Hepatocyte (in vitro differentiated cells): ENCODE measurements around the gene NOS1AP. TPM values are rescaled to one million over a fixed set of nuclear protein-coding genes. Genes with fewer than 3 reads are reported as not detected.

Source experiments
- DNase-seq: peaks from one replicate; pipeline ENCODE4 v3.0.0-alpha.2; 2016; ENCODE audit warnings: low spot score
- H2AFZ ChIP-seq: fragments of 200-600 bp; sonication (generic); 2 replicates; pipeline ENCODE4 v1.6.0; 2016; ENCODE audit warnings: antibody characterized with exemption, mild to moderate bottlenecking
- H3K27ac ChIP-seq: fragments of 200-600 bp; sonication (generic); 2 replicates; pipeline ENCODE4 v1.5.1; 2016; ENCODE audit warnings: mild to moderate bottlenecking
- H3K27me3 ChIP-seq: fragments of 200-600 bp; sonication (generic); 2 replicates; pipeline ENCODE4 v1.6.1; 2016
- H3K36me3 ChIP-seq: fragments of 200-600 bp; sonication (generic); replicated peaks from 2 replicates; pipeline ENCODE4 v1.5.1; 2016; ENCODE audit warnings: low read depth; ENCODE audit not compliant: insufficient read depth
- H3K4me1 ChIP-seq: fragments of 200-600 bp; sonication (generic); 2 replicates; pipeline ENCODE4 v1.5.1; 2016; ENCODE audit warnings: mild to moderate bottlenecking, moderate library complexity; ENCODE audit not compliant: insufficient read depth
- H3K4me2 ChIP-seq: fragments of 200-600 bp; sonication (generic); 2 replicates; pipeline ENCODE4 v1.6.0; 2016
- H3K4me3 ChIP-seq: fragments of 200-600 bp; sonication (generic); 2 replicates; pipeline ENCODE4 v1.5.1; 2016; ENCODE audit warnings: mild to moderate bottlenecking
- H3K79me2 ChIP-seq: fragments of 200-600 bp; sonication (generic); 2 replicates; pipeline ENCODE4 v1.6.0; 2017; ENCODE audit warnings: mild to moderate bottlenecking
- H3K9me2 ChIP-seq: fragments of 200-600 bp; sonication (generic); replicated peaks from 2 replicates; pipeline ENCODE4 v1.6.0; 2017; ENCODE audit warnings: mild to moderate bottlenecking; ENCODE audit not compliant: insufficient read depth
- H3K9me3 ChIP-seq: fragments of 200-600 bp; sonication (generic); 2 replicates; pipeline ENCODE4 v1.5.1; 2016; ENCODE audit warnings: low read depth, mild to moderate bottlenecking
- H4K20me1 ChIP-seq: fragments of 200-600 bp; sonication (generic); 2 replicates; pipeline ENCODE4 v1.6.0; 2016; ENCODE audit warnings: mild to moderate bottlenecking; ENCODE audit not compliant: insufficient read depth, poor library complexity, severe bottlenecking
- EZH2 ChIP-seq: fragments of 200-600 bp; sonication (generic); IDR thresholded peaks from 2 replicates; pipeline ENCODE4 v1.6.1; 2016; ENCODE audit warnings: antibody characterized with exemption, mild to moderate bottlenecking, borderline replicate concordance
- EZH2phosphoT487 ChIP-seq: fragments of 200-600 bp; sonication (generic); IDR thresholded peaks from one replicate; pipeline ENCODE4 v1.6.1; 2018; ENCODE audit warnings: antibody characterized with exemption, mild to moderate bottlenecking, low read depth, moderate library complexity; ENCODE audit not compliant: unreplicated experiment, severe bottlenecking
- WGBS: methylation state at CpG from one replicate; pipeline ENCODE4 v1.1.6; 2016; ENCODE audit warnings: low lambda C conversion rate; ENCODE audit errors: missing lambda C conversion rate; 5-methylcytosine and 5-hydroxymethylcytosine counted together
- polyA plus RNA-seq: library from polyadenylated mRNA; unstranded; fragments of >200 nt; fragmentation: Nextera tagmentation; extraction: Ambion mirVana; gene quantifications from 2 replicates; pipeline ENCODE4 v1.2.1, GENCODE V29; 2016
- total RNA-seq: library from RNA; depleted of rRNA; stranded (reverse); fragments of >200 nt; gene quantifications from 2 replicates; pipeline ENCODE4 v1.2.3, GENCODE V29; 2014
- TF ChIP-seq, protein P1 (sequence below): fragments of 200-600 bp; sonication (generic); IDR thresholded peaks from 2 replicates; pipeline ENCODE4 v1.5.1; 2016; ENCODE audit warnings: antibody characterized with exemption, mild to moderate bottlenecking; ENCODE audit not compliant: poor library complexity

NOS1AP gene
- total and polyA plus RNA-seq, 2 experiments from 2014 or later: 0.97 to 4.4 TPM

DNA sequence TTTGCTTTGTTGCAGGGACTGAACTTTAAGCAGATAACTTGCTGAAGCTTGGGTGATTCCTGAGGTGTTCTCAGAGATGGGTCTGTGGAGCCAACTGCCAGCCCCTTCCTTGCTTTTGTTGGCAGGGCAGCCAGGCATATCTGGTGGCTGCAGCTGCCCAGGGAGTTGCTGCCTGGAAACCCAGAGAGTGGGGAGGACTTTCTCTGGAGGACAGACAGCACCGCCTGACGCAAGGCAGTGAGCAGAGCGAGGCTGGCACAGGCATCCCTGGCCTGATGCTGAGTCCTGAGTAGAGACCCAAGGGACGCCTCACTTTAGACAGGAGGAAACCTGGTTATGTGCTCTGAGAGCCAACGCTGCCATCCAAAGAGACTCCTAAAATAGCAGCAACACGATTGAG, 36.1 kb upstream of the NOS1AP start:
- H3K27ac ChIP-seq: no peak overlapping the region
- H3K79me2 ChIP-seq: no peaks in the 10 kb centered on the region
- H3K27me3 ChIP-seq: peaks cover 18% of the 10 kb centered on the region
- no peaks in the 10 kb centered on the region for H3K9me2 ChIP-seq
- no peak overlapping the region for H2AFZ ChIP-seq
- H3K4me1 ChIP-seq: no peaks in the 10 kb centered on the region
- H3K4me3 ChIP-seq: no peak overlapping the region
- DNase-seq: no peak
- WGBS: 88% methylated on average over 5 of the region's 6 CpGs
- no peaks in the 10 kb centered on the region for H4K20me1 ChIP-seq
- no peaks in the 10 kb centered on the region for H3K36me3 ChIP-seq
- H3K4me2 ChIP-seq: no peak overlapping the region
- TF ChIP-seq EZH2phosphoT487: no peak
- TF ChIP-seq EZH2: no peak
- TF ChIP-seq, protein P1, sequence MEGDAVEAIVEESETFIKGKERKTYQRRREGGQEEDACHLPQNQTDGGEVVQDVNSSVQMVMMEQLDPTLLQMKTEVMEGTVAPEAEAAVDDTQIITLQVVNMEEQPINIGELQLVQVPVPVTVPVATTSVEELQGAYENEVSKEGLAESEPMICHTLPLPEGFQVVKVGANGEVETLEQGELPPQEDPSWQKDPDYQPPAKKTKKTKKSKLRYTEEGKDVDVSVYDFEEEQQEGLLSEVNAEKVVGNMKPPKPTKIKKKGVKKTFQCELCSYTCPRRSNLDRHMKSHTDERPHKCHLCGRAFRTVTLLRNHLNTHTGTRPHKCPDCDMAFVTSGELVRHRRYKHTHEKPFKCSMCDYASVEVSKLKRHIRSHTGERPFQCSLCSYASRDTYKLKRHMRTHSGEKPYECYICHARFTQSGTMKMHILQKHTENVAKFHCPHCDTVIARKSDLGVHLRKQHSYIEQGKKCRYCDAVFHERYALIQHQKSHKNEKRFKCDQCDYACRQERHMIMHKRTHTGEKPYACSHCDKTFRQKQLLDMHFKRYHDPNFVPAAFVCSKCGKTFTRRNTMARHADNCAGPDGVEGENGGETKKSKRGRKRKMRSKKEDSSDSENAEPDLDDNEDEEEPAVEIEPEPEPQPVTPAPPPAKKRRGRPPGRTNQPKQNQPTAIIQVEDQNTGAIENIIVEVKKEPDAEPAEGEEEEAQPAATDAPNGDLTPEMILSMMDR: no peak
- H3K9me3 ChIP-seq: no peaks in the 10 kb centered on the region

DNA sequence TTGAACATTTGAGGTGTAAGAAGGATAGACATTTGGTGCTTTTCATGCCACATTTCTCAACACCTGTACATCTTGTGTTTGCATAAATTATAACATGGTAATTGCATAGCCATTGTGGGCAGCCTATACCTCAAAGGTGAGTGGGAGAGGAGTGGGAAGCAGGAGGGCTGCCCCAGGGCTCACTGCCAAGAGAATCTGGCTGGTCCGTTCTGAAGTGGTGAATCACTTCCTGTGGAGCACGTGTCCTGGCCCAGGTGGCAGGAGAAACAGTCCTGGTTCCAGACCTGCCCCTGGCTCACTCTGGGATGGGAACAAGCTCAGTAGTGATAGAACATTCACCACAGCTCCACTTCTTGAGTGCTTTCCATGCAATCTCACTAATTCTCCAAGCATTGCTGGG, 34.2 kb upstream of the NOS1AP start:
- Histone ChIP-seq H3K9me2 (no peaks in the 10 kb centered on the region), H3K4me3 (no peak overlapping the region), H3K27me3 (peaks cover 18% of the 10 kb centered on the region), H3K36me3 (no peaks in the 10 kb centered on the region), H3K4me2 (no peak overlapping the region), H3K4me1 (no peaks in the 10 kb centered on the region), H3K79me2 (no peaks in the 10 kb centered on the region), H3K27ac (no peak overlapping the region), H2AFZ (no peak overlapping the region), H3K9me3 (no peaks in the 10 kb centered on the region), H4K20me1 (no peaks in the 10 kb centered on the region)
- DNase-seq: no peak
- 40% methylated on average over 2 of the region's 2 CpGs for WGBS
- no peak for TF ChIP-seq EZH2
- no peak for TF ChIP-seq EZH2phosphoT487
- TF ChIP-seq, protein P1: no peak

DNA sequence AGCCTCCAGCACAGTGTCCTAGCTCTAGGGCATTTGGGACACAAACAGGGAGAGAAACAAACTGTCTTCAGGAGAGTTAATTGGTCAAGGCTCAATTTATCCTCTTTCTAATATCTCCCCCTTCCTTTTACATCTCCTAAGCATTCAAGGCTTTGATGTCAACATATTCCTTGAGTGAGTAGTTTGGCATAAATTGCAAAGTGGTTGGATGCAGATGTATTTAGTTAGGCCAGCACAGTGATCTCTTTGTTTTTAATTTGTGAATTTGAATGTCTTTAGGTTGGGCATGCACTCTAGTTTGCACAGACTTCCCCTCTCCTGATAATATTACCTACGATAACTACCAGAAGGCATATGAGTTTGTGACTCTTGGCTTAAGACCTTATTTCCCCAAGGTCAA, 33.3 kb upstream of the NOS1AP start:
- no peaks in the 10 kb centered on the region for H3K9me3 ChIP-seq
- no peaks in the 10 kb centered on the region for H3K9me2 ChIP-seq
- H4K20me1 ChIP-seq: no peaks in the 10 kb centered on the region
- H2AFZ ChIP-seq: no peak overlapping the region
- no peaks in the 10 kb centered on the region for H3K36me3 ChIP-seq
- TF ChIP-seq EZH2 (no peak), EZH2phosphoT487 (no peak)
- TF ChIP-seq, protein P1: no peak
- no peaks in the 10 kb centered on the region for H3K4me1 ChIP-seq
- peaks cover 18% of the 10 kb centered on the region for H3K27me3 ChIP-seq
- no peak overlapping the region for H3K27ac ChIP-seq
- H3K4me3 ChIP-seq: no peak overlapping the region
- no peak overlapping the region for H3K4me2 ChIP-seq
- no peaks in the 10 kb centered on the region for H3K79me2 ChIP-seq
- WGBS: 92% methylated on average over 1 of the region's 1 CpG
- no peak for DNase-seq

DNA sequence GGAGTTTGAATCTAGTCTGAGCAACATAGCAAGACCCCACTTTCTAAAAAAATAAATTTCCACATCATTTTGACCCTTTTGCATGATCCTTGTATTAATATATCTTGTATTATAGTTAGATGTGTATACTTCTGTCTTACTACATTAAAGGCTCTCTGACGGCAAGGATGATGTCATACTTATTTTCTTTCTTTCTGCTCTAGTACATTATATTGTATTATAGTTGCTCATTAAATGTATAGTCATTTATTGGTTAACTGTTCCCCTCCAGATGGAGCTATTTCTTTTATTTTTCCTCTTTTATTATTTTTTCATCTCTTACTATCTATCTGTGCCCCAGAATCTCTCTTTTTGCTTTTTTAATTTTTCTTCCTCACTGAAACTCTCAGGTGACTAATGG, 30.9 kb upstream of the NOS1AP start:
- Histone ChIP-seq H3K9me3 (no peaks in the 10 kb centered on the region), H3K4me3 (no peak overlapping the region), H3K9me2 (no peaks in the 10 kb centered on the region), H3K79me2 (no peaks in the 10 kb centered on the region), H4K20me1 (no peaks in the 10 kb centered on the region), H3K27ac (no peak overlapping the region), H3K4me1 (no peaks in the 10 kb centered on the region), H3K36me3 (no peaks in the 10 kb centered on the region), H3K27me3 (peaks cover 9% of the 10 kb centered on the region), H2AFZ (no peak overlapping the region), H3K4me2 (no peak overlapping the region)
- TF ChIP-seq EZH2phosphoT487 (no peak), EZH2 (no peak)
- TF ChIP-seq, protein P1: no peak
- DNase-seq: no peak
- WGBS: 90% methylated on average over 1 of the region's 1 CpG
